Renal pelvis (tissue), 4 donors: Measurements from ENCODE around the gene MYL7. TPM values are rescaled to one million over a fixed set of nuclear protein-coding genes. Genes with fewer than 3 reads are reported as not detected.

ENCODE experiments used
- DNase-seq: peaks from one replicate; pipeline ENCODE4 v3.0.0-alpha.2; 2013
- polyA plus RNA-seq, 3 donors: library from polyadenylated mRNA; unstranded; fragments of 120-200 nt; gene quantifications; one replicate each; pipeline ENCODE4 v1.2.1, GENCODE V29; 2013; ENCODE audit not compliant: insufficient read length in 3 of 3

The MYL7 gene
- polyA plus RNA-seq, 3 donors: 0.64 to 1.1 (median 0.68) TPM

DNA sequence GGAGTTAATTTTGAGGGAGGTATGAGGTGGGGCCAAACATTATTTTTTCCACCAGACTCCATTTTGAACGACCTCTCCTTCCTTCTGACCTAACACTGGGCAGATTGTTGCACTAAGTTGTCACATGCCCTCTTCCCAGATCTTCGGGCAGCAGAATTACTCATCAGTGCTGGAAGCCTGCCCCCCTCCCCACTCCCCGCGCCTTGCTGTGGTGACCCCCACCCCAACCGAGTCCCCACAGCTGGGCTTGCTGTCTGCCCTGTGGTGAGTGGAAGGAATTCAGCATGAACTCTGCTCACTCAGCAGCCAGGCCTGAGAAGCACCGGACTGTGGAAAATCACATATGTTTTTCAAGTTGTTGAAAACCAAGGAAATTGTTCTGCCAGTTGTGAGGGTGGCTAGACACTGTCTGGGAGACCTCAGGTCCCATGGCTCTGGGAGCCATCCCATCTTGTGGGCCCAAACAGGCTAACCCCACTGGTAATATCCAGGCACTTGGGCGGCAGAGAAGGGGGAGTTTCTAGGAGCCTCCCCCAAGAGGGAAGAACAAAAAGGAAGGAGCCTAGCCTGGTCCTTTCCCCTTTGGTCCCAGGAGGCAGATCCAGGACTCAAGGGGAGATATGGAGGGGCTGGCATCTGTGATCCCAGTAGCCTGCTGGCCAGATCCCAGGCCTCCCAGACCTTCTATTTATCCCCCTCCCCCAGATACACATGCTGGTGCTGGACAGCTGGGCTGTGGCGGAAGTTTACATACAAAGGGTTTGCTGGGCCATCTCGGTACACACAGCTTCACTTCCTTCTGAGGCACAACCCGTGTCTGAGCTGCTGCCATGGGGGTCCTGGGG is 40.5 kb downstream of the MYL7 start:
- no peak for DNase-seq

DNA sequence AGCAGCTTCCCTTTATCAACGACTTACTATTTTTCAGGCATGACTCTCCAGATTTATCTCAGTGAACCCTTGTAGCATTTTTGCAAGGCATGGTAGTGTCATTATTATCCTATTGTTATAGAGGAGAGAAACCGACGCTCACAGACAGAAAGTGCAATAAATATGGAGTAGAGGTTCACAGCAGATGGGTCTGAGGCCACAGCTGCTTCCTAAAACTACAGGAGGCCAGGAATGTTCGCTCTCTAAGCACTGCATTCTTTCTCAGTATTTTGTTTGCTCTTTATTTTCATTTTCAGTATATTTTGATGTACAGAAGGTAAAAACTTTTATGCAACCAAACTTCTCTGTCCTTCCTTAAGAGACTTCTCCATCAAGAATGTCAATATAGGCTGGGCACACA is 41.5 kb downstream of the MYL7 start:
- no peak for DNase-seq

DNA sequence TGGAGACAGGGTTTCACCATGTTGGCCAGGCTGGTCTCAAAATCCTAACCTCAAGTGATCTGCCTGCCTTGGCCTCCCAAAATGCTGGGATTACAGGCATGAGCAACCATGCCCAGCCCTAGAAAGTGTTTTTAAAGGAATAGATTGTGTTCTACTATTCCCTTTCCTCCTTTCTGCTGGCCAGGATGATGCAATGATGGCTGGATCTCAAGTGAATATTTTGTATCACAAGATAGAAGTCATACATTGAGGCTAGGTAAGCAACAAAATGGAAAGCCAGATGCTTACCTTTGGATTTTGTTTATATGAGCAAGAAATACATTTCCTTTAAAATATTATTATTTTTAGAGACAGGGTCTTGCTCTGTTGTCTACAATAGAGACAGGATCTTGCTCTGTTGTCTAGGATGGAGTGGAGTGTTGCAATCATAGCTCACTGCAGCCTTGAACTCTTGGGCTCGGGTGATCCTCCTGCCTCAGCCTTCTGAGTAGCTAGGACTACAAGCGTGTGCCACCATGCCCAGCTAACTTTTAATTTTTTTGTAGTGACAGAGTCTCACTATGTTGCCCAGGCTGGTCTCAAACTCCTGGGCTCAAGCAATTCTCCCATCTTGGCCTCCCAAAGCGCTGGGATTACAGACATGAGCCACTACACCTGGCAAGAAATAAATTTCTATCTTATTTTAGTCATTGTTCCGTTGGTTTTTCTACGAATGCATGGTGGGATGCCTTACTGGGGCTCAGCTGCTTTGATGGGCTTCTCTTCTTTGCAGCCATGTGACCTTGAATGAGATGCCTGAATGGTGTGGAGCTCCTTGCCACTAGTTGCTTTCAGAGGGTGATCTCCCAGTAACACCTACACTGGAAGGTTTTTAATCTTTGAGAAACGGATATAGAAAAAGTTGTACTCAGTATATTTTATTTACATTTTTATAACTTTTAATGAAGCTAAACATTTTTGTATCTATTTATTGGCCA is 42.8 kb downstream of the MYL7 start:
- no peak for DNase-seq

DNA sequence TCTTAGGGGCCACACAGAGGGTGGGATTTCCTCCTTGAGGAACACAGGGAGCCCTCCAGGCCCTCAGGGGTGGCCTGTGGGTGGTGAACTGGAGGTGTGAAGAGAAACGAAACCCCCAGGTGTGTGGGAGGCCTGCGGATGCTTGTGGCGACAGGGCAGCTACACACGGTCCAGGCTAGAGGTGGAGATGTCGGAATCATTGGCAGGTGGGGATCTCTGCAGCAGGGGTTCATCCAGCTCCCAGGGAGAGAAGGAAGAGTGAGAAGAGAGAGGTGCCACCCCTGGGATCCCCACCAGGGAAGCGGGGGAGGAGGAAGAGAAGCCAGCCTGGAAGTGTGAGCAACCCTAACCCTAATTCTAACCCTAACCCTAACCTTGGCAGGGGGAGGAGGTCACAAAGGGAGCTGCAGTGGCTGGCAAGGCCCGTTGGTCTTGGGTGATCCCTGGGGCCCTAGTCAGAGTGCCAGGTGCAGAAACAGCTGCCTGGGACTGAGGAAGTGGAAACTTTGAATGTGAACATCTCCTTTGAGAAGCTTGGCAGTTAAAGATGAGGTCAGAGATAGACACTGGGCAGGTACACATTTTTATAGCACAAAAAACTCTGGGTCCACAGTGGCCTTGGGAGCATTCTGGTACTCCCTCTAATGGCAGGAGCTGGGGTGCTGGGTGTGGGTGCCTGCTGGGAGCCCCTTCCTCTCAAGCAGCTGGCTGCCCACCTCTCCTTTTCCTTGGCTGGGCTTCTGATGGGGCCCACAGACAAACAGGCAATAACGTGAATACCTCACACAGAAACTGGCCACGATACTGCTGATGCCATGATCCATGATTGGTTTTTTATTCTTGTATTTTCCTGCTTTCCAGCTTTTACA is 43.8 kb downstream of the MYL7 start:
- no peak for DNase-seq

DNA sequence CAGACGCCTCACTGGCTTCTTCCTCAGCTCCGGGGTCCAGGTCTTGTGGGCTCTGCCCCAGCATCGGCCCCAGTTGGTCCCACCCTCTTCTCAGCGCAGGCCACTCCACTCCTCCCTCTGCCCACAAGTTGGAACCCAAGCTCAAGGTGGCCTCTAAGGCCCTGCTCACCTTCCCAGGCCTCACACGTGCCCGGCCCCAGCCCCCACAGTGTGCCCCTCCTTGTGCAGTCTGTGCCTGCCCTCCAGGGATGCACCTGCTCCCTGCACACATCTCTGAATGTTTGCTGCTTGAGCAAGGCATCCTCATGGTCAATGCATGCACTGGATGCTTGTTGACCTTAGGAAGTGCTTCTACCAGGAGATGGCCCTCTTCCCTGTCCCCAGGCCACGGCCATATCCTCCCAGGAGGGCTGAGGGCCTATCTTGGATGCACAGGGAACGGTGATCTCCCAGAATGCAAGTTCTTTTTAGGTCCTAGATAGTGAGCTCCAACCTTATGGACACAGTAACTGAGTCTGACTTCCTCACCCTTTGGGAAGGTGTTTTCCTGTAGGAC is 44.7 kb downstream of the MYL7 start:
- no peak for DNase-seq

DNA sequence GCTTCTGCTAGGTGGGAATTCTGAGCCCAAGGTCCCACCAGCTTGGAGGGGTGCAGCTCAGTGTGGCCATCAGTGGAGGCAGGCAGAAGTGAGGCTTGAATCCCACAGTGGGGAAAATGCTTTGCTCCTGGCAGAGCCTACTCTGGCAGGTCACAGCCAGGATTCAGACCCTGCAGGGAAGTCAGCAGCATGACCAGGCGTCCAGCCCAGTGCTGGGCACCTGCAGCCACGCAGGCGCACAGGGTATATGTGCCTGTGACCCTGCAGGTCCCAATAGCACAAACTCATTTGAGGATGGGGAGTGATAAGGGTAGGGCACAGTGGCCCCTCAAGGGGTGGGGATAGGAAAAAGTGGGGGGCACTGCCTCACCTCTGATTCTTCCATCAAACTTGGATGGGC is 45.4 kb downstream of the MYL7 start:
- DNase-seq: no peak

- no peak for DNase-seq
Measured at GRCh38 chr7:44094883-44095592, 46.1 kb downstream of the MYL7 start.

GRCh38 chr7:44094365-44094764 is 46.8 kb downstream of the MYL7 start:
- no peak for DNase-seq

DNA sequence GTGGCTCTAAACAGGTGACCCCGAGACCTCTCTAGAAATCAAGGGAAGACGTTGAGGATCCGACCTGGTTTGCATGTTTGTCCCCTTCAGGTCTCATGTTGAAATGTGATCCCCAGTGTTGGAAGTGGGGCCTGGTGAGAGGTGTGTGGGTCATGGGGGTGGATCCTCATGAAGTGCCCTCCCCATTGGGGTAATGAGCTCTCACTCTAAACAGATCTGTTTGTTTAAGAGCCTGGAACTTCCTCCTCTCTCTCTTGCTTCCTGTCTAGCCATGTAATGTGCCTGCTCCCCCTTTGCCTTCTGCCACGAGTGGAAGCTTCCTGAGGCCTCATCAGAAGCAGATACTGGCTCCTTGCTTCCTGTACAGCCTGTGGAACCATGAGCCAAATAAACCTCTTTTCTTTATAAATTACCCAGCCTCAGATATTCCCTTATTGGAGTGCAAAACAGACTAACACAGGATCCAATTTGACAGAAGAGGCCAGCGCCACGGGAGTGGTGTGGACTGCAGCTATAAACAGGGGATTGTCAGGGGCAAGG is 48.0 kb downstream of the MYL7 start:
- DNase-seq: no peak

Other genes with a start within 250 kb of the MYL7 start
- 10 to 100 TPM; 29.2 to 42.1 (median 36.3) TPM for gene URGCP, start 234.7 kb downstream of the MYL7 start, polyA plus RNA-seq
- 10 to 100 TPM; 19.5 to 22.0 (median 21.9) TPM for gene UBE2D4, start 214.9 kb downstream of the MYL7 start, polyA plus RNA-seq
- gene SPDYE1, start 143.4 kb downstream of the MYL7 start, polyA plus RNA-seq: 1 to 10 TPM in 2 of 3 donors, under 1 TPM in 1; 0.40 to 3.1 (median 1.8) TPM
- 10 to 100 TPM; 69.6 to 75.9 (median 75.1) TPM for gene DBNL, start 96.6 kb downstream of the MYL7 start, polyA plus RNA-seq
- 1 to 10 TPM; 1.2 to 3.4 (median 2.2) TPM for gene PGAM2, start 75.8 kb downstream of the MYL7 start, polyA plus RNA-seq
- gene POLM, start 58.8 kb downstream of the MYL7 start, polyA plus RNA-seq: 10 to 100 TPM; 20.2 to 43.5 (median 42.4) TPM
- 10 to 100 TPM; 65.2 to 81.4 (median 69.2) TPM for gene AEBP1, start 37.0 kb downstream of the MYL7 start, polyA plus RNA-seq
- 100 to 1,000 TPM; 117 to 138 (median 130) TPM for gene POLD2, start 17.8 kb downstream of the MYL7 start, polyA plus RNA-seq
- gene GCK, start 48.1 kb upstream of the MYL7 start, polyA plus RNA-seq: 1 to 10 TPM; 3.0 to 5.6 (median 4.7) TPM
- 10 to 100 TPM; 75.6 to 80.0 (median 77.7) TPM for gene YKT6, start 59.6 kb upstream of the MYL7 start, polyA plus RNA-seq
- gene CAMK2B, start 184.3 kb upstream of the MYL7 start, polyA plus RNA-seq: 1 to 10 TPM; 2.9 to 3.6 (median 3.3) TPM